Stomach (tissue), 9 donors: ENCODE results near the gene PARK7. TPM values are rescaled to one million over a fixed set of nuclear protein-coding genes. Genes with fewer than 3 reads are reported as not detected.

Experiments
- DNase-seq, 2 donors: peaks; one replicate each; pipeline versions ENCODE4 v3.0.0 to v3.0.0-alpha.2; 2013 to 2019
- H3K27ac ChIP-seq, 5 donors: fragments of 200-600 bp in 4 of 5; sonication (generic) in 4 of 5; one replicate each; pipeline ENCODE4 v1.5.1; 2013 to 2019; ENCODE audit warnings: mild to moderate bottlenecking in 1 of 5, moderate library complexity in 1 of 5
- H3K27me3 ChIP-seq, 3 donors: fragments of 200-600 bp; sonication (generic); one replicate each; pipeline ENCODE4 v1.5.1; 2017 to 2019; ENCODE audit warnings: mixed run types in 1 of 3
- H3K36me3 ChIP-seq, 4 donors: fragments of 200-600 bp; sonication (generic); 1 replicate in 3 of 4; 2 replicates in 1 of 4; pipeline ENCODE4 v1.5.1; 2016 to 2019
- H3K4me1 ChIP-seq, 4 donors: fragments of 200-600 bp; sonication (generic); one replicate each; pipeline ENCODE4 v1.5.1; 2016 to 2019
- H3K4me3 ChIP-seq, 4 donors: fragments of 200-600 bp; sonication (generic) in 3 of 4; one replicate each; pipeline ENCODE4 v1.5.1; 2016 to 2019; ENCODE audit warnings: mild to moderate bottlenecking in 1 of 4
- H3K9me3 ChIP-seq, 4 donors: fragments of 200-600 bp; sonication (generic); one replicate each; pipeline ENCODE4 v1.5.1; 2016 to 2019
- CTCF ChIP-seq, 7 experiments: fragments of 450-650 bp in 4 of 7; fragments of 200-600 bp in 3 of 7; sonication (generic) in 3 of 7; IDR thresholded peaks; one replicate each; pipeline ENCODE4 v1.5.1; 2016 to 2019; ENCODE audit warnings: antibody characterized with exemption in 7 of 7, control low read depth in 2 of 7, mild to moderate bottlenecking in 1 of 7
- EP300 ChIP-seq: sonication (generic); formaldehyde crosslinking; IDR thresholded peaks from one replicate; pipeline ENCODE4 v1.6.1; 2017; ENCODE audit warnings: antibody characterized with exemption
- POLR2A ChIP-seq, 4 donors: fragments of 450-650 bp; IDR thresholded peaks; one replicate each; pipeline ENCODE4 v1.6.1; 2016; ENCODE audit warnings: antibody characterized with exemption in 4 of 4, control low read depth in 2 of 4, mild to moderate bottlenecking in 1 of 4, moderate library complexity in 1 of 4
- POLR2AphosphoS5 ChIP-seq, 3 donors: sonication (generic); formaldehyde crosslinking; IDR thresholded peaks; one replicate each; pipeline ENCODE4 v1.6.1; 2016; ENCODE audit warnings: antibody characterized with exemption in 3 of 3
- WGBS, 5 donors: extraction: QIAGEN DNeasy Blood & Tissue Kit in 3 of 5; methylation state at CpG; one replicate each; pipeline versions ENCODE4 v1.1.5 to v1.1.7; 2013 to 2018; 5-methylcytosine and 5-hydroxymethylcytosine counted together
- intact Hi-C: fragments of 100-400 bp; cut with DNase I; formaldehyde crosslinking; loops from one replicate; pipeline ENCODE4 v1.15.1; 2023; ENCODE audit warnings: low total_unique reads
- polyA plus RNA-seq, 3 donors: library from polyadenylated mRNA; stranded (reverse); fragments of 200-250 nt; gene quantifications; one replicate each; pipeline ENCODE4 v1.2.3, GENCODE V29; 2013
- total RNA-seq, 5 donors: library from RNA; depleted of rRNA; stranded (reverse); fragments of >200 nt; gene quantifications; one replicate each; pipeline versions ENCODE4 v1.1.0 to v1.2.3, GENCODE V29; 2014 to 2016
- donor health status: healthy with polysubstance abuse.
- donor health status: Bipolar disorder and iron deficiency.
- donor health status: healthy.

Gene PARK7
- total and polyA plus RNA-seq, 8 donors = 41.4 to 350 (median 142) TPM

GRCh38 chr1:8009043-8010002 is 47.8 kb downstream of the PARK7 start:
- intact Hi-C loops = no loop called here

GRCh38 chr1:8010080-8010664 is 48.7 kb downstream of the PARK7 start:
- DNase-seq = no peak
- H3K27ac ChIP-seq = peak overlapping the region in 1 of 5 donors; percentile 2
- H3K4me1 ChIP-seq = peaks cover 17 to 63% (median 33%) of the 10 kb centered on the region in 4 donors
- H3K4me3 ChIP-seq = no peak overlapping the region
- no peaks in the 10 kb centered on the region for H3K9me3 ChIP-seq
- peaks cover 42 to 68% (median 62%) of the 10 kb centered on the region in 4 donors for H3K36me3 ChIP-seq
- WGBS, 5 donors = 80 to 90% (median 89%) methylated on average over 8 of the region's 8 CpGs
- TF ChIP-seq POLR2A (IDR thresholded peaks at IDR 0.05) (no peak), EP300 (no peak), POLR2AphosphoS5 (IDR thresholded peaks at IDR 0.05) (no peak), CTCF (IDR thresholded peaks at IDR 0.05) (no peak)
- intact Hi-C loops = no loop called here
- no peaks in the 10 kb centered on the region for H3K27me3 ChIP-seq

More at GRCh38 chr1:8009043-8010002, 47.8 kb downstream of the PARK7 start:
- Histone ChIP-seq H3K9me3 (no peaks in the 10 kb centered on the region), H3K4me3 (no peak overlapping the region), H3K27ac (no peak overlapping the region), H3K36me3 (peaks cover 37 to 60% (median 58%) of the 10 kb centered on the region in 4 donors), H3K4me1 (peaks cover 20 to 63% (median 35%) of the 10 kb centered on the region in 4 donors), H3K27me3 (no peaks in the 10 kb centered on the region)
- DNase-seq = no peak
- TF ChIP-seq EP300 (no peak), POLR2A (IDR thresholded peaks at IDR 0.05) (no peak), POLR2AphosphoS5 (IDR thresholded peaks at IDR 0.05) (no peak), CTCF (IDR thresholded peaks at IDR 0.05) (no peak)
- 92 to 96% (median 96%) methylated on average over 18 of the region's 18 CpGs for WGBS, 5 donors

- peaks cover 42 to 70% (median 62%) of the 10 kb centered on the region in 4 donors for H3K36me3 ChIP-seq
- H3K4me1 ChIP-seq = peaks cover 14 to 63% (median 33%) of the 10 kb centered on the region in 4 donors
- no peaks in the 10 kb centered on the region for H3K9me3 ChIP-seq
- no peak for DNase-seq
- no peak overlapping the region for H3K4me3 ChIP-seq
- H3K27me3 ChIP-seq = no peaks in the 10 kb centered on the region
- WGBS, 5 donors = 77 to 96% (median 85%) methylated on average over 4 of the region's 4 CpGs
- H3K27ac ChIP-seq = no peak overlapping the region
- TF ChIP-seq CTCF (IDR thresholded peaks at IDR 0.05) (no peak), POLR2A (IDR thresholded peaks at IDR 0.05) (no peak), POLR2AphosphoS5 (IDR thresholded peaks at IDR 0.05) (no peak), EP300 (no peak)
- intact Hi-C loops = no loop called here
These were observed 49.5 kb downstream of the PARK7 start for GRCh38 chr1:8011016-8011415.
